Right cardiac atrium (tissue), 5 donors: ENCODE data around the gene ING5. TPM values are rescaled to one million over a fixed set of nuclear protein-coding genes. Genes with fewer than 3 reads are reported as not detected.

Experiments
- ATAC-seq, 2 donors: fragments of 200-7000 bp; cut with Tn5 transposase; one replicate each; pipeline versions ENCODE4 v1.8.0 to v1.9.1; 2020; ENCODE audit warnings: moderate library complexity in 2 of 2, mild to moderate bottlenecking in 1 of 2
- DNase-seq, 3 donors: peaks; one replicate each; pipeline ENCODE4 v3.0.0-alpha.2; 2020
- H3K27ac ChIP-seq: one replicate; pipeline ENCODE4 v1.5.1; 2013; ENCODE audit warnings: mild to moderate bottlenecking, low read length, control low read depth, moderate library complexity
- H3K27me3 ChIP-seq: one replicate; pipeline ENCODE4 v1.6.1; 2013; ENCODE audit not compliant: control insufficient read depth, insufficient read depth
- H3K4me1 ChIP-seq: one replicate; pipeline ENCODE4 v1.6.1; 2013; ENCODE audit warnings: low read length; ENCODE audit not compliant: control insufficient read depth, insufficient read depth
- H3K4me3 ChIP-seq: one replicate; pipeline ENCODE4 v1.5.1; 2013; ENCODE audit warnings: low read length, control low read depth
- H3K9me3 ChIP-seq: one replicate; pipeline ENCODE4 v1.6.1; 2013; ENCODE audit warnings: low read length; ENCODE audit not compliant: control insufficient read depth
- whole genome bisulfite sequencing: extraction: QIAGEN DNeasy Blood & Tissue Kit; methylation state at CpG from one replicate; pipeline ENCODE4 v1.1.7; 2013; 5-methylcytosine and 5-hydroxymethylcytosine counted together
- intact Hi-C, 4 donors: fragments of 100-400 bp; cut with DNase I; formaldehyde crosslinking; loops; one replicate each; pipeline versions ENCODE4 v1.11.0 to v1.14.0; 2022 to 2023
- long read RNA-seq, 4 donors: library from polyadenylated mRNA; unstranded; transcript quantifications; one replicate each; pipeline ENCODE4 v2.0.0, GENCODE V29; 2020 to 2021
- polyA plus RNA-seq: library from polyadenylated mRNA; stranded (reverse); fragments of 200-250 nt; gene quantifications from one replicate; pipeline ENCODE4 v1.2.3, GENCODE V29; 2013
- total RNA-seq, 4 donors: library from RNA; stranded (reverse); fragmentation: NEBNext Ultra II Directional; extraction: Animal tissue kit (Norgen Biotek cat#: 25700); gene quantifications; one replicate each; pipeline ENCODE4 v1.2.1, GENCODE V29; 2021
- donor health status: healthy with polysubstance abuse.
- donor health status: DM: no; HTN: yes; CAD: no.
- donor health status: DM: no; HTN: no; CAD: no.
- donor health status: DM: no; HTN: yes; CAD: no; lungs with severe emphysema.
- donor health status: DM: yes; HTN: yes; CAD: no.

ING5 gene
- total RNA-seq: 10 to 100 TPM; 20.8 to 21.7 (median 21.0) TPM
- 25.6 TPM for polyA plus RNA-seq
- long read RNA-seq, donor 1, full-length matches to known transcripts: 20 of 29 reads
- long read RNA-seq, donor 1, partial matches to known transcripts: 6 of 29 reads
- long read RNA-seq, donor 1, other reads (novel, unspliced or antisense): 3 of 29 reads
- long read RNA-seq, donor 2, full-length matches to known transcripts: 4 of 10 reads
- long read RNA-seq, donor 2, partial matches to known transcripts: 0 of 10 reads
- long read RNA-seq, donor 2, other reads (novel, unspliced or antisense): 6 of 10 reads
- long read RNA-seq, donor 3, full-length matches to known transcripts: 1 of 14 reads
- long read RNA-seq, donor 3, partial matches to known transcripts: 4 of 14 reads
- long read RNA-seq, donor 3, other reads (novel, unspliced or antisense): 9 of 14 reads
- long read RNA-seq, donor 4, full-length matches to known transcripts: 9 of 13 reads
- long read RNA-seq, donor 4, partial matches to known transcripts: 0 of 13 reads
- long read RNA-seq, donor 4, other reads (novel, unspliced or antisense): 4 of 13 reads

GRCh38 chr2:241701399-241702154 lies at the start of gene ING5:
Gene ING5 (plus strand): TSS chr2:241702039. CDS start chr2:241702066, 27 bp downstream.
- intact Hi-C loops: no loop called here
- under 1% methylated on average over 96 of the region's 96 CpGs for WGBS

GRCh38 chr2:241652142-241652541 lies 49.7 kb upstream of the ING5 start:
- no peak overlapping the region for H3K27ac ChIP-seq
- no peak for ATAC-seq
- H3K27me3 ChIP-seq: no peaks in the 10 kb centered on the region
- 95% methylated on average over 9 of the region's 9 CpGs for WGBS
- intact Hi-C loops: no loop called here
- no peaks in the 10 kb centered on the region for H3K4me1 ChIP-seq
- no peaks in the 10 kb centered on the region for H3K9me3 ChIP-seq
- DNase-seq: peak in 1 of 3 donors; percentile 18
- no peak overlapping the region for H3K4me3 ChIP-seq

More at GRCh38 chr2:241701399-241702154, at the start of gene ING5:
- ATAC-seq (peak; percentile 88 to 91), DNase-seq (peak; percentile 98 to 100 (median 99))
- Histone ChIP-seq H3K27me3 (no peaks in the 10 kb centered on the region), H3K9me3 (no peaks in the 10 kb centered on the region), H3K27ac (peak within 1 kb of the TSS; percentile 97), H3K4me3 (peak within 1 kb of the TSS; percentile 98), H3K4me1 (peaks cover 2% of the 10 kb centered on the region)

GRCh38 chr2:241652722-241653121 lies 49.1 kb upstream of the ING5 start:
- Histone ChIP-seq H3K4me1 (no peaks in the 10 kb centered on the region), H3K27me3 (no peaks in the 10 kb centered on the region), H3K9me3 (no peaks in the 10 kb centered on the region), H3K27ac (no peak overlapping the region), H3K4me3 (no peak overlapping the region)
- 96% methylated on average over 9 of the region's 9 CpGs for WGBS
- DNase-seq (peak in 1 of 3 donors; percentile 24), ATAC-seq (no peak)
- intact Hi-C loops: no loop called here

- H3K27ac ChIP-seq: no peak overlapping the region
- no peaks in the 10 kb centered on the region for H3K9me3 ChIP-seq
- DNase-seq: peak in 1 of 3 donors; percentile 33
- ATAC-seq: no peak
- 96% methylated on average over 13 of the region's 13 CpGs for WGBS
- no peak overlapping the region for H3K4me3 ChIP-seq
- H3K27me3 ChIP-seq: no peaks in the 10 kb centered on the region
- H3K4me1 ChIP-seq: no peaks in the 10 kb centered on the region
- intact Hi-C loops: no loop called here
Measured at GRCh38 chr2:241653210-241653750, 48.6 kb upstream of the ING5 start.

GRCh38 chr2:241654551-241654950 lies 47.3 kb upstream of the ING5 start:
- DNase-seq (peak in 1 of 3 donors; percentile 17), ATAC-seq (no peak)
- no peak overlapping the region for H3K27ac ChIP-seq
- no peak overlapping the region for H3K4me3 ChIP-seq
- no peaks in the 10 kb centered on the region for H3K27me3 ChIP-seq
- WGBS: 79% methylated on average over 12 of the region's 12 CpGs
- intact Hi-C loops: no loop called here
- no peaks in the 10 kb centered on the region for H3K9me3 ChIP-seq
- no peaks in the 10 kb centered on the region for H3K4me1 ChIP-seq

- Histone ChIP-seq H3K27me3 (no peaks in the 10 kb centered on the region), H3K4me3 (no peak overlapping the region), H3K4me1 (no peaks in the 10 kb centered on the region), H3K27ac (peak overlapping the region; percentile 61), H3K9me3 (no peaks in the 10 kb centered on the region)
- ATAC-seq (no peak), DNase-seq (peak in 1 of 3 donors; percentile 22)
- intact Hi-C loops: no loop called here
- WGBS: 87% methylated on average over 17 of the region's 17 CpGs
Measured at GRCh38 chr2:241655516-241656189, 46.2 kb upstream of the ING5 start.

GRCh38 chr2:241656190-241656741 lies 45.6 kb upstream of the ING5 start:
- Histone ChIP-seq H3K4me3 (no peak overlapping the region), H3K9me3 (no peaks in the 10 kb centered on the region), H3K4me1 (no peaks in the 10 kb centered on the region), H3K27ac (peak overlapping the region; percentile 61), H3K27me3 (no peaks in the 10 kb centered on the region)
- peak; percentile 63 to 68 for ATAC-seq
- peak in 2 of 3 donors; percentile 67 to 74 for DNase-seq
- intact Hi-C loops: no loop called here
- 71% methylated on average over 13 of the region's 13 CpGs for WGBS

GRCh38 chr2:241657786-241658254 lies 44.0 kb upstream of the ING5 start:
- no peak for DNase-seq
- intact Hi-C loops: no loop called here

GRCh38 chr2:241658296-241658695 lies 43.5 kb upstream of the ING5 start:
- Histone ChIP-seq H3K27ac (no peak overlapping the region), H3K9me3 (no peaks in the 10 kb centered on the region), H3K27me3 (no peaks in the 10 kb centered on the region), H3K4me1 (no peaks in the 10 kb centered on the region), H3K4me3 (no peak overlapping the region)
- WGBS: 77% methylated on average over 5 of the region's 5 CpGs
- ATAC-seq (no peak), DNase-seq (no peak)
- intact Hi-C loops: no loop called here

More at GRCh38 chr2:241657786-241658254, 44.0 kb upstream of the ING5 start:
- 90% methylated on average over 15 of the region's 15 CpGs for WGBS
- no peaks in the 10 kb centered on the region for H3K9me3 ChIP-seq
- no peak overlapping the region for H3K4me3 ChIP-seq
- H3K4me1 ChIP-seq: no peaks in the 10 kb centered on the region
- no peaks in the 10 kb centered on the region for H3K27me3 ChIP-seq
- ATAC-seq: no peak
- no peak overlapping the region for H3K27ac ChIP-seq

- H3K4me3 ChIP-seq: no peak overlapping the region
- WGBS: 48% methylated on average over 26 of the region's 26 CpGs
- DNase-seq: peak; percentile 60 to 86 (median 80)
- H3K27me3 ChIP-seq: no peaks in the 10 kb centered on the region
- peak; percentile 27 to 53 for ATAC-seq
- no peaks in the 10 kb centered on the region for H3K4me1 ChIP-seq
- no peak overlapping the region for H3K27ac ChIP-seq
- intact Hi-C loops: no loop called here
- H3K9me3 ChIP-seq: no peaks in the 10 kb centered on the region
Measured at GRCh38 chr2:241659150-241659739, 42.6 kb upstream of the ING5 start.
